B cell (primary cell): Measurements from ENCODE around the gene CST6. TPM values are rescaled to one million over a fixed set of nuclear protein-coding genes. Genes with fewer than 3 reads are reported as not detected.

Source experiments
- ATAC-seq: fragments of 200-7000 bp; cut with Tn5 transposase; one replicate; pipeline ENCODE4 v1.10.0; 2021; ENCODE audit warnings: low read depth, mild to moderate bottlenecking, moderate number of reproducible peaks, moderate library complexity
- CTCF ChIA-PET: fragments of 350-600 bp; sonication (Branson Sonifier 250); formaldehyde crosslinking; loops from one replicate; lab custom pipeline; 2021; ENCODE audit warnings: antibody characterized with exemption, inconsistent platforms; lab: Charles Lee
- POLR2A ChIA-PET: fragments of 350-600 bp; sonication (Branson Sonifier 250); formaldehyde crosslinking; loops from one replicate; lab custom pipeline; 2021; ENCODE audit warnings: antibody characterized with exemption; lab: Charles Lee
- DNase-seq: peaks from one replicate; pipeline ENCODE4 v3.0.0; 2013
- H2AFZ ChIP-seq: 2 replicates; pipeline ENCODE4 v1.6.1; 2012; ENCODE audit warnings: mild to moderate bottlenecking, low read depth, low read length; ENCODE audit not compliant: insufficient read depth, poor library complexity, severe bottlenecking
- H3K27ac ChIP-seq, 2 donors: 1 replicate in 1 of 2; 2 replicates in 1 of 2; pipeline ENCODE4 v1.5.1; 2012 to 2013; ENCODE audit warnings: low read length in 2 of 2, mild to moderate bottlenecking in 2 of 2, moderate library complexity in 1 of 2
- H3K27me3 ChIP-seq, 4 experiments: fragments of 200-600 bp in 1 of 4; sonication (generic) in 1 of 4; replicated peaks in 1 of 4; 1 replicate in 2 of 4; 2 replicates in 2 of 4; pipeline versions ENCODE4 v1.6.1 to v1.7.0; 2013 to 2016; ENCODE audit warnings: low read length in 3 of 4, mild to moderate bottlenecking in 2 of 4, mixed read lengths in 1 of 4, moderate library complexity in 1 of 4; ENCODE audit not compliant: insufficient read depth in 4 of 4, control insufficient read depth in 3 of 4; ENCODE audit errors: control extremely low read depth in 1 of 4
- H3K36me3 ChIP-seq, 2 experiments: replicated peaks in 1 of 2; 1 replicate in 1 of 2; 2 replicates in 1 of 2; pipeline versions ENCODE4 v1.6.1 to v1.7.1; 2013; ENCODE audit warnings: low read length in 1 of 2; ENCODE audit not compliant: insufficient read depth in 2 of 2, control insufficient read depth in 1 of 2; ENCODE audit errors: control extremely low read depth in 1 of 2, extremely low read depth in 1 of 2
- H3K4me1 ChIP-seq, 2 donors: fragments of 200-600 bp in 1 of 2; sonication (generic) in 1 of 2; 1 replicate in 1 of 2; 2 replicates in 1 of 2; pipeline versions ENCODE4 v1.5.1 to v1.6.1; 2013 to 2017; ENCODE audit warnings: low read length in 2 of 2; ENCODE audit not compliant: control insufficient read depth in 2 of 2, insufficient read depth in 2 of 2
- H3K4me2 ChIP-seq: replicated peaks from 2 replicates; pipeline ENCODE3; 2012; ENCODE audit warnings: mild to moderate bottlenecking, low read depth, low read length; ENCODE audit not compliant: poor library complexity, severe bottlenecking
- H3K4me3 ChIP-seq, 5 experiments: fragments of 200-600 bp in 1 of 5; sonication (generic) in 1 of 5; 1 replicate in 3 of 5; 2 replicates in 2 of 5; pipeline versions ENCODE4 v1.5.1 to v1.7.0; 2011 to 2016; ENCODE audit warnings: low read length in 4 of 5, mild to moderate bottlenecking in 4 of 5, low read depth in 2 of 5, control low read depth in 1 of 5, moderate library complexity in 1 of 5; ENCODE audit not compliant: insufficient read depth in 1 of 5; ENCODE audit errors: control extremely low read depth in 1 of 5, extremely low read depth in 1 of 5
- H3K79me2 ChIP-seq: fragments of 200-600 bp; sonication (generic); one replicate; pipeline ENCODE4 v1.6.0; 2016; ENCODE audit warnings: low read length; ENCODE audit not compliant: control insufficient read depth, insufficient read depth
- H3K9ac ChIP-seq: fragments of 200-600 bp; sonication (generic); 2 replicates; pipeline ENCODE4 v1.6.1; 2017; ENCODE audit warnings: mild to moderate bottlenecking, low read length, moderate library complexity
- H3K9me3 ChIP-seq, 3 donors: one replicate each; pipeline versions ENCODE4 v1.6.1 to v1.7.1; 2013; ENCODE audit warnings: low read length in 2 of 3; ENCODE audit not compliant: control insufficient read depth in 2 of 3, insufficient read depth in 1 of 3; ENCODE audit errors: control extremely low read depth in 1 of 3
- H4K20me1 ChIP-seq: 2 replicates; pipeline ENCODE4 v1.6.0; 2012; ENCODE audit warnings: mild to moderate bottlenecking, low read length; ENCODE audit not compliant: insufficient read depth, control insufficient read depth, poor library complexity, severe bottlenecking
- H3K27ac Mint-ChIP-seq: one replicate; pipeline ENCODE4 v1.8.0; 2021; ENCODE audit warnings: mixed read lengths
- H3K27me3 Mint-ChIP-seq: one replicate; pipeline ENCODE4 v1.8.0; 2021; ENCODE audit warnings: mixed read lengths
- H3K4me1 Mint-ChIP-seq: one replicate; pipeline ENCODE4 v1.8.0; 2021; ENCODE audit warnings: mixed read lengths
- H3K4me3 Mint-ChIP-seq: one replicate; pipeline ENCODE4 v1.8.0; 2021; ENCODE audit warnings: mixed read lengths
- H3K9me3 Mint-ChIP-seq: one replicate; pipeline ENCODE4 v1.8.0; 2022; ENCODE audit warnings: mixed read lengths; ENCODE audit not compliant: insufficient read depth
- EZH2 ChIP-seq: IDR thresholded peaks from 2 replicates; pipeline ENCODE4 v1.6.1; 2012; ENCODE audit warnings: borderline replicate concordance, low read depth, mild to moderate bottlenecking, moderate library complexity, low read length; ENCODE audit not compliant: insufficient read depth, poor library complexity, severe bottlenecking
- WGBS: methylation state at CpG from one replicate; pipeline ENCODE4 v1.1.5; 2013; ENCODE audit warnings: missing lambda C conversion rate; ENCODE audit not compliant: insufficient coverage; 5-methylcytosine and 5-hydroxymethylcytosine counted together
- intact Hi-C: fragments of 100-400 bp; cut with micrococcal nuclease; formaldehyde crosslinking; loops from one replicate; pipeline ENCODE4 v1.10.0; 2022
- polyA plus RNA-seq: library from polyadenylated mRNA; depleted of rRNA; stranded (reverse); fragments of >200 nt; gene quantifications from 2 replicates; pipeline ENCODE4 v1.2.3, GENCODE V29; 2012
- total RNA-seq, 2 donors: library from RNA; stranded (reverse); fragments of 120-200 nt in 1 of 2; gene quantifications; 1 replicate in 1 of 2; 2 replicates in 1 of 2; pipeline versions ENCODE4 v1.2.3 to v1.2.4, GENCODE V29; 2013 to 2022
- TF ChIP-seq, protein P1 (sequence below): fragments of 200-600 bp; IDR thresholded peaks from one replicate; pipeline ENCODE4 v1.8.0; 2022; ENCODE audit warnings: antibody characterized with exemption, mild to moderate bottlenecking

CST6 gene
- total and polyA plus RNA-seq, 2 donors (not counting 1 experiment from before 2014, with no cell fraction given), result not detected

- POLR2A ChIA-PET, result no interaction called here
- ATAC-seq (no peak), DNase-seq (no peak)
- no peak overlapping the region for H3K4me3 ChIP-seq
- peaks cover 1 to 7% of the 10 kb centered on the region in 2 donors for H3K4me1 ChIP-seq
- H3K27me3 ChIP-seq, result peaks cover 0 to 17% (median 5%) of the 10 kb centered on the region in 4 experiments
- no peaks in the 10 kb centered on the region for H3K36me3 ChIP-seq
- H2AFZ ChIP-seq, result no peak overlapping the region
- H3K79me2 ChIP-seq, result no peaks in the 10 kb centered on the region
- H3K9ac ChIP-seq, result no peak overlapping the region
- intact Hi-C loops, result no loop called here
- H3K27ac Mint-ChIP-seq, result no peak overlapping the region
- peaks cover 3% of the 10 kb centered on the region for H3K27me3 Mint-ChIP-seq
- no peak overlapping the region for H3K4me2 ChIP-seq
- H3K4me3 Mint-ChIP-seq, result no peak overlapping the region
- no peaks in the 10 kb centered on the region for H3K9me3 Mint-ChIP-seq
- no peak overlapping the region for H3K27ac ChIP-seq
- H3K9me3 ChIP-seq, result peaks cover 0 to 9% (median 0%) of the 10 kb centered on the region in 3 donors
- CTCF ChIA-PET, result no interaction called here
- no peaks in the 10 kb centered on the region for H4K20me1 ChIP-seq
- H3K4me1 Mint-ChIP-seq, result peaks cover under 1% of the 10 kb centered on the region
- TF ChIP-seq EZH2, result no peak
- TF ChIP-seq, protein P1, sequence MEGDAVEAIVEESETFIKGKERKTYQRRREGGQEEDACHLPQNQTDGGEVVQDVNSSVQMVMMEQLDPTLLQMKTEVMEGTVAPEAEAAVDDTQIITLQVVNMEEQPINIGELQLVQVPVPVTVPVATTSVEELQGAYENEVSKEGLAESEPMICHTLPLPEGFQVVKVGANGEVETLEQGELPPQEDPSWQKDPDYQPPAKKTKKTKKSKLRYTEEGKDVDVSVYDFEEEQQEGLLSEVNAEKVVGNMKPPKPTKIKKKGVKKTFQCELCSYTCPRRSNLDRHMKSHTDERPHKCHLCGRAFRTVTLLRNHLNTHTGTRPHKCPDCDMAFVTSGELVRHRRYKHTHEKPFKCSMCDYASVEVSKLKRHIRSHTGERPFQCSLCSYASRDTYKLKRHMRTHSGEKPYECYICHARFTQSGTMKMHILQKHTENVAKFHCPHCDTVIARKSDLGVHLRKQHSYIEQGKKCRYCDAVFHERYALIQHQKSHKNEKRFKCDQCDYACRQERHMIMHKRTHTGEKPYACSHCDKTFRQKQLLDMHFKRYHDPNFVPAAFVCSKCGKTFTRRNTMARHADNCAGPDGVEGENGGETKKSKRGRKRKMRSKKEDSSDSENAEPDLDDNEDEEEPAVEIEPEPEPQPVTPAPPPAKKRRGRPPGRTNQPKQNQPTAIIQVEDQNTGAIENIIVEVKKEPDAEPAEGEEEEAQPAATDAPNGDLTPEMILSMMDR, result no peak
- 95% methylated on average over 4 of the region's 4 CpGs for WGBS
Measured at GRCh38 chr11:66017321-66017720, 5.5 kb downstream of the CST6 start.

DNA sequence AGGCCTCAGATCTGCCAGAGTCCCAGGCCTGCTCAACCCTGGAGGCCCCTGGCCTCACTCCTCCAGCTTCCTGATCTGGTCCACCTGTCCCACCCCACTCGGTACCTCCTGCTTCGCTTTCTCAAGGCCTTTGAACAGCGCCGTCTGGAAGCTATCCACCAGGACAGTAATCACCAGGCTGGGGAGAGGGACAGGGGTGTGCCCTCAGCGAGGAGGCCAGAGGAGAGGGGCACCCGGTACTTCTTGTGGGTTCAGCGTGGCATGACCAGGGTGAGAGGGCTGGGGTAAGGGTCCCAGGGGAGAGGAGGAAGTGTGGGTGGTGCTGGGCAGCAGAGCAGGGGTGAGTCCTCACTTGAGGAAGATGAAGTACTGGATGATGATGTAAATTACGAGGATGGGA lies 8.4 kb downstream of the CST6 start:
- Histone ChIP-seq H4K20me1 (no peaks in the 10 kb centered on the region), H3K36me3 (no peaks in the 10 kb centered on the region), H3K9ac (no peak overlapping the region), H3K4me1 (peaks cover 7% of the 10 kb centered on the region in 2 donors), H3K27me3 (peaks cover 0 to 9% (median 4%) of the 10 kb centered on the region in 4 experiments), H2AFZ (no peak overlapping the region), H3K27ac (no peak overlapping the region), H3K9me3 (no peaks in the 10 kb centered on the region), H3K4me2 (no peak overlapping the region), H3K4me3 (no peak overlapping the region), H3K79me2 (no peaks in the 10 kb centered on the region)
- peaks cover 5% of the 10 kb centered on the region for H3K4me1 Mint-ChIP-seq
- peaks cover 4% of the 10 kb centered on the region for H3K27me3 Mint-ChIP-seq
- TF ChIP-seq EZH2, result no peak
- TF ChIP-seq, protein P1, result no peak
- H3K9me3 Mint-ChIP-seq, result no peaks in the 10 kb centered on the region
- intact Hi-C loops, result no loop called here
- no peak for DNase-seq
- ChIA-PET CTCF (interaction anchor here (1.6 kb wide), 1 partner anchor 160 kb away, joined by 4 read pairs; the partner anchor contains the start of gene MUS81), POLR2A (no interaction called here)
- H3K27ac Mint-ChIP-seq, result no peak overlapping the region
- no peak for ATAC-seq
- 72% methylated on average over 5 of the region's 8 CpGs for WGBS
- H3K4me3 Mint-ChIP-seq, result no peak overlapping the region
